Measurements from ENCODE around the gene OR52E1. TPM values are rescaled to one million over a fixed set of nuclear protein-coding genes. Genes with fewer than 3 reads are reported as not detected.

The OR52E1 gene
- total and polyA plus RNA-seq, 3 donors from 2014 or later = not detected

- Histone ChIP-seq H3K27me3 (no peaks in the 10 kb centered on the region), H3K4me1 (no peaks in the 10 kb centered on the region), H3K27ac (no peak overlapping the region), H3K36me3 (ENCODE audit: low read depth, missing control alignments) (no peaks in the 10 kb centered on the region), H3K9me3 (no peaks in the 10 kb centered on the region), H3K4me3 (no peak overlapping the region)
- 67 to 74% methylated on average over 4 of the region's 4 CpGs for WGBS, 2 donors
- intact Hi-C loops (cut with DNase I; ENCODE audit: low total_unique reads) = no loop called here
- DNase-seq = no peak
- no peak for TF ChIP-seq POLR2A (IDR thresholded peaks at IDR 0.05)
- TF ChIP-seq CTCF (IDR thresholded peaks at IDR 0.05) = no peak
These were observed 28.5 kb upstream of the OR52E1 start for GRCh38 chr11:5040876-5041275.

DNA sequence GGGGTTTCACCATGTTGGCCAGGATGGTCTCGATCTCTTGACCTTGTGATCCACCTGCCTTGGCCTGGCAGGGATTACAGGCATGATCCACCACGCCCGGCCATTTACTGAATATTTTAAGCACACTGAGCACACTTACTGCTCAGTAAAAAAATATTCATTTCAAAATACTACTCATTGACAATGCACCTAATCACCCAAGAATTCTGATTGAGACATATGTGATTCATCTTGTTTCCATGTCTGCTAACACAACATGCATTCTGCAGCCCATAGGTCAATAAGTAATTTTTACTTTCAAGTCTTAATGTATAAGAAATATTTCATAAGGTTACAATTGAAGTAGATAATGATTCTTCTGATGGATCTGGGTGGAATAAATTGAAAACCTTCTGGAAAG, 27.3 kb upstream of the OR52E1 start:
- TF ChIP-seq POLR2A (IDR thresholded peaks at IDR 0.05) (no peak), CTCF (IDR thresholded peaks at IDR 0.05) (no peak)
- Histone ChIP-seq H3K4me1 (no peaks in the 10 kb centered on the region), H3K27me3 (no peaks in the 10 kb centered on the region), H3K4me3 (no peak overlapping the region), H3K9me3 (no peaks in the 10 kb centered on the region), H3K36me3 (ENCODE audit: low read depth, missing control alignments) (no peaks in the 10 kb centered on the region), H3K27ac (no peak overlapping the region)
- DNase-seq = no peak
- 67 to 85% methylated on average over 3 of the region's 3 CpGs for WGBS, 2 donors
- intact Hi-C loops (cut with DNase I; ENCODE audit: low total_unique reads) = no loop called here

- TF ChIP-seq POLR2A (IDR thresholded peaks at IDR 0.05) = no peak
- no peak for TF ChIP-seq CTCF (IDR thresholded peaks at IDR 0.05)
- intact Hi-C loops (cut with DNase I; ENCODE audit: low total_unique reads) = no loop called here
- no peak for DNase-seq
- WGBS, 2 donors = 75 to 76% methylated on average over 2 of the region's 2 CpGs
- Histone ChIP-seq H3K27me3 (no peaks in the 10 kb centered on the region), H3K4me1 (no peaks in the 10 kb centered on the region), H3K27ac (no peak overlapping the region), H3K9me3 (no peaks in the 10 kb centered on the region), H3K36me3 (ENCODE audit: low read depth, missing control alignments) (no peaks in the 10 kb centered on the region), H3K4me3 (no peak overlapping the region)
These were observed 26.0 kb upstream of the OR52E1 start for GRCh38 chr11:5043380-5043779.

- 65 to 71% methylated on average over 1 of the region's 1 CpG for WGBS, 2 donors
- DNase-seq = no peak
These were observed 23.1 kb upstream of the OR52E1 start, which contains the start of gene OR52J3 for GRCh38 chr11:5046226-5046625. Gene OR52J3, plus strand, starts transcription at chr11:5046526. Its CDS starts 0 bp downstream, at chr11:5046526.

More at GRCh38 chr11:5046226-5046625, 23.1 kb upstream of the OR52E1 start, which contains the start of gene OR52J3:
- H3K9me3 ChIP-seq = no peaks in the 10 kb centered on the region
- H3K4me1 ChIP-seq = no peaks in the 10 kb centered on the region
- TF ChIP-seq CTCF (IDR thresholded peaks at IDR 0.05) (no peak), POLR2A (IDR thresholded peaks at IDR 0.05) (no peak)
- no peaks in the 10 kb centered on the region for H3K27me3 ChIP-seq
- no peak within 1 kb of the TSS for H3K4me3 ChIP-seq
- intact Hi-C loops (cut with DNase I; ENCODE audit: low total_unique reads) = no loop called here
- H3K36me3 ChIP-seq (ENCODE audit: low read depth, missing control alignments) = no peaks in the 10 kb centered on the region
- H3K27ac ChIP-seq = no peak within 1 kb of the TSS
